Motor neuron (in vitro differentiated cells): ENCODE data around the gene YBEY. TPM values are rescaled to one million over a fixed set of nuclear protein-coding genes. Genes with fewer than 3 reads are reported as not detected.

Experiments
- ATAC-seq, 8 experiments: fragments of 200-7000 bp; cut with Tn5 transposase; replicated peaks in 6 of 8; 2 replicates each; pipeline ENCODE4 v1.8.0; 2021; ENCODE audit warnings: mild to moderate bottlenecking in 8 of 8, moderate library complexity in 8 of 8
- H3K27ac ChIP-seq, 2 donors: fragments of 250-450 bp; sonication (Bioruptor Pico); 2 replicates each; pipeline ENCODE4 v1.9.0; 2021; ENCODE audit warnings: antibody characterized with exemption in 2 of 2, mild to moderate bottlenecking in 2 of 2, moderate library complexity in 1 of 2
- H3K4me1 ChIP-seq, 2 donors: fragments of 250-450 bp; sonication (Bioruptor Pico); replicated peaks in 1 of 2; 2 replicates each; pipeline ENCODE4 v1.6.1; 2021; ENCODE audit warnings: antibody characterized with exemption in 2 of 2, mild to moderate bottlenecking in 2 of 2, moderate library complexity in 1 of 2
- H3K4me3 ChIP-seq, 5 donors: fragments of 250-450 bp; sonication (Bioruptor Pico); 2 replicates each; pipeline ENCODE4 v1.9.0; 2021; ENCODE audit warnings: antibody characterized with exemption in 5 of 5, mild to moderate bottlenecking in 5 of 5, moderate library complexity in 4 of 5
- WGBS, 10 experiments: fragments of 450-650 bp; shearing (Covaris generic); methylation state at CpG; one replicate each; pipeline ENCODE4 v1.0.0; 2022; 5-methylcytosine and 5-hydroxymethylcytosine counted together
- in situ Hi-C, 9 experiments: fragments of 400-800 bp; cut with MboI; loops; one replicate each; pipeline ENCODE4 v1.15.0; 2021; ENCODE audit warnings: low sequenced_read_pairs in 9 of 9, low pct_unique_long_range_greater_than_20kb in 2 of 9; ENCODE audit not compliant: unreplicated experiment in 9 of 9
- total RNA-seq, 8 experiments: library from RNA; unstranded; fragments of 300-600 nt; gene quantifications; 2 replicates each; pipeline versions ENCODE4 v1.2.3 to v1.2.4, GENCODE V29; 2022

The YBEY gene
- total RNA-seq, 8 experiments from 2014 or later: 19.4 to 43.8 (median 32.7) TPM

DNA sequence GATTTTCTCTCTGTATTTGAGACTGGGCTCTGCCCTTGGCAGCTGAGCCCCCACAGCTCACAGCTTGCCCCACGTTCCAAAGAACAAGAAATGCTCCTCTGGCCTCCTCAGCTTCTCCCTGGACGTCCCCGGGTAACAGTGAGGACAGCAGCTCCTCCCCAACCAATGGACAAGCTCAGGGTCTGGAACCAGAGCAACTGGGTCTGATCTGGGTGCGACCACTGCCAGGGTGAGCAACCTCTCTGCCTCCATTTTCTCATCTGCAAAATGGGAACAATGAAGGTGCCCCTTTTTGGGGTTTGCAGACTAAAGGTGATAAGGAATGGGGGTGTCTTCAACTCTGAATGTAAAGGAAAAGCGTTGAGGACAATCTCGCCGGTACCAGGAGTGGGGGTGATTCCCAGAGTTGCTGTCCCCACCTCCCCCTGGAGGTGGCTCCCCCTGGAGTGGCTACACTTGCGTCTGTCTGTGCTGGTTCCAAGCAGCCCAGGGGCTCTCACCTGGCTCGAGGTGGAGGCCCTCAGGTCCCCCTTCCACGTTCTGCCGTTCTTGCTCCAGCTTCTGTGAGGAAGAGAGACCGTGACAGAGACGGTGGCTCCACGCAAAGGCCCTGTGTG lies 30.7 kb downstream of the YBEY start:
- Histone ChIP-seq H3K27ac (no peak overlapping the region), H3K4me3 (no peak overlapping the region), H3K4me1 (peaks cover 0 to 8% of the 10 kb centered on the region in 2 donors)
- 67 to 100% (median 96%) methylated on average over 1 to 7 of the region's 14 CpGs; no CpG with 5 or more reads in 4 of the 10 experiments for WGBS, 10 experiments
- no peak for ATAC-seq
- in situ Hi-C loops: no loop called here

DNA sequence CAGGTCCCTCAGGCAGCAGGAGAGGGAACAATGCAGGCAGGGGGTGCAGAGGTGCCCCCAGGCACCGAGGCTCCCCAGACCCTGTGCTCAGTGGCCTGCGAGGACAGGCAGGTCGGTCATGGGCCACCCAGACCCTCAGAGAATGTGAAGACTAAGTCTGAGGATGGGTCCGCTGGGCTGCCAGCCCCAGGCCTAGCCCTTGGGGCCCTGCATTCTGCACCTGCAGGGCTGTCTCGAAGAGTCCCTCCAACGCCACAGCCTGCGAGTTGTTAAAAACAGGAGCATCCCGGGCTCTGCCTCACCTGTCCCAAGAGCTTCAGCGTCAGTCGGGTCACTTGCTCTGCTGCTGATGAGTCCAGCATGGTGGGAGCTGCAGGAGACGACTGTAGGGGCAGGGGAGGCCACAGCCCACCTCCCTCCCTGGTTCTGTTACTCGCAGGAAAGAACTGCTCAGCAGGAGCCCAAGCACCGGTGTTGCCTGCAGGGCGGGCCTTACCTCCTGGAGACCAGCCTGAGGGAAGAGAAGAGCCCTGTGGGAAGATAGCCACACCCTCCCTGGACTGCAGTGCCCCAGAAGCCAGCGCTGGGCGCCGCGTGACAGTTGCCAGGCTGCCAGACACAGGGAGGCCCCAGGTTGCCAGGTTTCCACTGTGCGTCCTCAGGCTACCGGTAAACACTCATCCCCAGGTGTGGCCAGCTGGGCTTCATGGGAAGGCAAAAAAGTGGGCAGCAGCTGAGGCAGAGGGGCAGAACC lies 31.7 kb downstream of the YBEY start:
- no peak overlapping the region for H3K4me3 ChIP-seq
- in situ Hi-C loops: no loop called here
- WGBS, 10 experiments: 67 to 72% methylated on average over 5 of the region's 20 CpGs; no CpG with 5 or more reads in 8 of the 10 experiments
- H3K4me1 ChIP-seq: peaks cover 8 to 13% of the 10 kb centered on the region in 2 donors
- no peak overlapping the region for H3K27ac ChIP-seq
- ATAC-seq: peak in 3 of 8 experiments; percentile 25 to 91 (median 37)

DNA sequence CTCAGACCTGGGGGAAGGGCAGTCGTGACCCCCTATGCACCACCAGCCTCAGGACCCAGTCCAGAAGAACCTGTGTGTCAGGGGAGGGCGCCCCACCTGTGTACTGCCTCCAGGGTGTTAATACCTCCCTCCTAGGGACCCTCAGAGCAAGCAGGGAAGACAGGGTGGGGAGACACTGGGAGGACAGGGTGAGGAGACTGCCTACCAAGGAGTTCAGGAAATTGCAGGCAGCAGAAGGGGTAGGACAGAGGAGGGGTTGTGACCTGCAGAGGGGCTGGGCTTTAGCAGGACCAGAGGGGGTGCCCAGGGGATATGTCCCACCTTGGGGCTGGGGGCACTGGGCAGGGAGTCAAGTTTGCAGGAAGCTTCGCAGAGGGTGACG lies 32.3 kb downstream of the YBEY start:
- Histone ChIP-seq H3K27ac (no peak overlapping the region), H3K4me3 (no peak overlapping the region), H3K4me1 (peaks cover 8 to 13% of the 10 kb centered on the region in 2 donors)
- 80% methylated on average over 1 of the region's 4 CpGs; no CpG with 5 or more reads in 9 of the 10 experiments for WGBS, 10 experiments
- in situ Hi-C loops: no loop called here
- no peak for ATAC-seq

DNA sequence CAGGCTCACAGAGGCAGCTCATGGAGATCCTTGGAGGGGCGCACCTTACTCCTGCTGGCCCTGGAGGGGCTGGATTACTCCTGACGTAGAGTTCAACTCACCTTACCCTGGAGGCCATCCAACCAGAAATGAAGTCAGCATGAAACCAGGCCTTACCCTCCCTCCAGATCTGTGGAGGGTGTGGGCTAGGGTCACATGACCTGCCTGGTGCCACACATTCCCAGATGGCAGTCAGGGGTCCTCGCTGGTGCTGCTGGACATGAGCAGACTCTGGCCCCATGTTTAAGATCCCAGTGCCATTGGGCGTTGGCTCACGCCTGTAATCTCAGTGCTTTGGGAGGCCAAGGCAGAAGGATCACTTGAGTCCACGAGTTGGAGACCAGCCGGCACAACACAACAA lies 33.0 kb downstream of the YBEY start:
- in situ Hi-C loops: no loop called here
- peaks cover 8 to 13% of the 10 kb centered on the region in 2 donors for H3K4me1 ChIP-seq
- 80 to 100% (median 96%) methylated on average over 1 to 4 of the region's 7 CpGs; no CpG with 5 or more reads in 5 of the 10 experiments for WGBS, 10 experiments
- no peak for ATAC-seq
- no peak overlapping the region for H3K4me3 ChIP-seq
- H3K27ac ChIP-seq: no peak overlapping the region

DNA sequence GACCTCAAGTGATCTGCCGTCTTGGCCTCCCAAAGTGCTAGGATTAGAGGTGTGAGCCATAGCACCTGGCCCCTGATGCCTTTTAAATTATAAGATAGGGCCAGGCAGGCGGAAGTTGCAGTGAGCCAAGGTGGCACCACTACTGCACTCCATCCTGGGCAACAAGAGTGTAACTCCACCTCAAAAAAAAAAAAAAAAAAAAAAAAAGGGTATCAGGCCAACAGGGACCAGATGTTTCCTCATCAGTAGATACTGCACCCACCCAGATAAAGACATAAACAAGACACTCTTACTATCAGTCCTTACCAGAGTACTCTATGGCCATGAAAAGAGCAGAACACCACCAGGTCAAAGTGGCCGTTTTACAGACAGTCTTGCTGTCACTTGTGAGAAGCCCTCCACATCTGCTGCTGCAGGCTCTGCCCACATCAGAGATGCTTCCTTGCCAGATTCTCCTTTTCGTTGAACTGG lies 34.2 kb downstream of the YBEY start:
- no peak for ATAC-seq

DNA sequence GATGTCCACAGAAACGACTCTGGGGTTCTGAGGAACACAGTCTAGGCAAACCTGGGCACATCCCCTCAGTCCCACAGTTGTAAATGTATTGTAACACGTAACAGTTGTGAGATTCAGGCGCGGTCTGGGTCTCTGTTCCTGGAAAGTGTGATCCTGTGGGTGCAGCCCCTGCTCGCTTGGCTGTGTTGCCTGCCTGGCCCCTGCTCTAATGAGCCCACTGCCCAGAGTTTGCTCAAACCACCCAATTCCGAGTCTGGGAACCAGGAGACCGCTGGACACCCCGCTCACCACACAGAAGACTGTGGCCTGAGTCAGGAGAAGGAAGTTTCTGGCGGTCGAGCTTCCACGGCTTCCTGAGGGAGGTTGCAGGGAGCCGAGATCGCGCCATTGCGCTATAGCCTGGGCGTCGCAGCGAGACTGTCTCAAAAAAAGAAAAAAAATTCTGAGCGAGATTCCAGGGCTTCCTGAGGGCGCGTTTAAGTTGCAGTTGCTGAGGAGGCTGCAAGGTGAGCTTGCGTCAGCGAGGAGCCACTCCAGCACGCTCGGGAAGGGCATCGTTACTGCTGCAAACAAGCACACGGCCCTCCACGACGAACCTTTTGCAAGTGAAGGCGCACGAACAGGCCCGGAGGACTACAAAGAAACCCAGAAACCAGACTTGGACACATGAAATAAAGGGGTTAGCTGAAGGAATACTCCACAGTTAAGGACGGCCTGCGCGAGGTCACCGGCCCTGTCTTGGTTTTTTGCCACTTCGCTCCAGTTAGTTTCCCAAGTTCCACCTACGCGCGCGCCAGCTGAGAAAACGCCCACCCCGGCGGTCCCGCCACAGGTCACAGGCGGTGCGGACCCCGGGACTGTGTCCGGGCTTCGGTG lies 36.4 kb downstream of the YBEY start:
- H3K4me3 ChIP-seq: peak overlapping the region; percentile 90 to 96 (median 93)
- peaks cover 14 to 16% of the 10 kb centered on the region in 2 donors for H3K4me1 ChIP-seq
- peak overlapping the region in 1 of 2 donors; percentile 67 for H3K27ac ChIP-seq
- WGBS, 10 experiments: 0 to 40% (median 2%) methylated on average over 1 to 26 of the region's 50 CpGs; no CpG with 5 or more reads in 1 of the 10 experiments
- ATAC-seq: no peak
- in situ Hi-C loops: no loop called here

More for the DNA sequence above, 34.2 kb downstream of the YBEY start:
- Histone ChIP-seq H3K4me1 (peaks cover 8 to 13% of the 10 kb centered on the region in 2 donors), H3K4me3 (no peak overlapping the region), H3K27ac (no peak overlapping the region)
- WGBS, 10 experiments: 33 to 90% (median 83%) methylated on average over 1 to 4 of the region's 4 CpGs; no CpG with 5 or more reads in 3 of the 10 experiments
- in situ Hi-C loops: no loop called here

DNA sequence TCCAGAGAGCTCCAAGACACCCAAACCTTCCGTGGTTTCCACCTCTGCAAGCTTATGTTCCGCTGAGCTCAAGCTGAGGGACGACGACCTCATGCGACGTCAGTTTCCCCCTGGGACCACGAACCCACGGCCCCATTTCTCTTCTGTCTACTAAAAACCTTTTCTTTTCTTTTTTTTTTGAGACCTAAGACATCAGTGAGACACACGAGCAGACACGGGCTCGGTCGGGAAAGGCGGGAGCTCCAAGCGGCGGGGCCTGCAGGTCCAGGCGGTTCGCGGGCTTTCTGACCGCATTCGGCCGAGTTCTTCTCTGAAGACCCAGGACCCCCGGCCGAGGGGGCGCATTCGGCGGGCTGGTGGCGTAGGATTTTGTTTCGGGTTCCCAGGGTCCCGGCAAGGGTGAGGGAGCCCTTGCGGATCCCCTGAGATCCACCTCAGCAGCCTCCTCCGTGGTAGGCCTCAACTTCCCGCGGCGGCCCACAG lies 37.1 kb downstream of the YBEY start:
- peak in 1 of 8 experiments; percentile 1 for ATAC-seq
- Histone ChIP-seq H3K4me1 (peaks cover 14 to 16% of the 10 kb centered on the region in 2 donors), H3K4me3 (peak overlapping the region; percentile 90 to 96 (median 93)), H3K27ac (peak overlapping the region in 1 of 2 donors; percentile 67)
- in situ Hi-C loops: no loop called here
- 0 to 19% (median 0%) methylated on average over 1 to 13 of the region's 34 CpGs; no CpG with 5 or more reads in 1 of the 10 experiments for WGBS, 10 experiments

DNA sequence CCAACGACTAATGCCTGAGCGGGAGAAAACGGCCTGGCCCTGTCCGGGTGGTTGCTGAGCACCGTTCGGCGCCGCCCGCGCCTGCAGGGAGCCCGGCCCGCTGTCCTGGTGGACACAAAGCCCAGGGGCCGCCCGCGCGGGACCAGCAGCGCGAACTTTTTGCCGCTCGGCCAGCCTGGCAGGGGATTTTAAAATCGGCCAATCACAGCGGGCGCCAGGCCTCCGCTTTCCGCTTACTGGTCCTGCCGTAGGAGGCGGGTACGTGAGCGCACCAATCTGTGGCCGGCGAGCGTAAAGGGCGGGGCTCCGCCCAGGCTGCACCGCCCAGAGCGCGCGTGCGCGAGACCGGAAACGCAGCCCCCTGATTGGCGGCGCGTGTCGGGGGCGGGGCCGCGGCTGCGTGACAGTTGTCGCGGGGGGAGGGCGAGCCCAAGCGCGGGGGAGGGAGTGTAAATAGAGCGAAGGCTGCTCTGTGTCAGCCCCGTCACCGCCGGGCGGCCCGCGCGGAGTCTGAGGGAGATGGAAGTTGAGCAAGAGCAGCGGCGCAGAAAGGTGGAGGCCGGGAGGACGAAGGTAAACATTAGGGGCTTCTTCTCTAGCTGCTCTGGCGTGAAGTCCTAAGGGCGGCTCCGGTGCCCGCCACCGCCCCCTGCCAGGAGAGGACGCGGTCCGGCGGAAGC lies 37.7 kb downstream of the YBEY start, which contains the start of the genes C21orf58 and PCNT:
Gene C21orf58 (minus strand): TSS at position 161 of the 680 bp plus-strand sequence. CDS start 1,132 bp downstream, outside the sequence.
Gene PCNT (plus strand): TSS at position 447 of the 680 bp plus-strand sequence. CDS start 73 bp downstream, at position 520.
- ATAC-seq: peak; percentile 73 to 85 (median 82)
- in situ Hi-C loops: no loop called here
- Histone ChIP-seq H3K4me3 (peak within 1 kb of the TSS; percentile 90 to 96 (median 93)), H3K4me1 (peaks cover 14 to 16% of the 10 kb centered on the region in 2 donors), H3K27ac (peak within 1 kb of the TSS; percentile 91 to 95)
- WGBS, 10 experiments: 0 to 3% (median 0%) methylated on average over 1 to 10 of the region's 76 CpGs; no CpG with 5 or more reads in 6 of the 10 experiments

DNA sequence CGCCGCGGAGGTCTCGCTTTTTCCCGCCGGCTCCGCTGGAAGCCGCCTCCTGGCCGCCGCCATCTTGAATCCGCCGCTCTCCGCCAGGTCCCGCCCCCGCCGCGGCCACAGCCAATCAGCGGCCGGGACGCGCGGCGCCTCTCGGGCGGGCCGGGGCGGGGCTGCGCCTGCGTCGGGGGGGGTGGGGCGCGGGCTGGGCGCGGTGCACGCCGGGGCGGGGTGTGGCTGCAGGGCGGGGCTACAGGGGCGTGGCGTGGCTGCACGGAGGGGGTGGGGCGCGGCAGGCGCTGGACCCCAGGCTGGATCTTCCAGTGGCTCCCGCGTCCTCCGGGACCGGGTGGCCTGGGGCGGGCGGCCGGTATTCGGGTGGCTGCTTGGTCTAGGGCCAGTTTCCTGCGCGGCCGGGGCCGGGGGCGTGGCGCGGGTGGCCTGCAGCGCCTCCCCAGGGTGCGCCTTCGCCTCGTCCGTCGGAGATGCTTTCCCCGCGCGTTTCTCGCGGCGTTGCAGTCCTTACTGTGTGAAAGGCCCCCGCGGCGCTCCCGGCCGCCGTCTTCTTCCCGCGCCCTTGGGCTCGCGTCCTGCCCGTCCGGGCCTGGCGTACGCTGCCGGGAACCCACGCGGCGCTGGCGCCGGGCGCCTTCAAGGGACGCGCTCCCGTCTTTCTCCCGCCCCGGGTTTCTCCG lies 38.4 kb downstream of the YBEY start:
- WGBS, 10 experiments: 0 to 2% (median 1%) methylated on average over 1 to 20 of the region's 98 CpGs; no CpG with 5 or more reads in 6 of the 10 experiments
- H3K4me1 ChIP-seq: peaks cover 14 to 16% of the 10 kb centered on the region in 2 donors
- peak; percentile 66 to 79 (median 74) for ATAC-seq
- H3K4me3 ChIP-seq: peak overlapping the region; percentile 90 to 96 (median 93)
- in situ Hi-C loops: no loop called here
- H3K27ac ChIP-seq: peak overlapping the region; percentile 91 to 95

DNA sequence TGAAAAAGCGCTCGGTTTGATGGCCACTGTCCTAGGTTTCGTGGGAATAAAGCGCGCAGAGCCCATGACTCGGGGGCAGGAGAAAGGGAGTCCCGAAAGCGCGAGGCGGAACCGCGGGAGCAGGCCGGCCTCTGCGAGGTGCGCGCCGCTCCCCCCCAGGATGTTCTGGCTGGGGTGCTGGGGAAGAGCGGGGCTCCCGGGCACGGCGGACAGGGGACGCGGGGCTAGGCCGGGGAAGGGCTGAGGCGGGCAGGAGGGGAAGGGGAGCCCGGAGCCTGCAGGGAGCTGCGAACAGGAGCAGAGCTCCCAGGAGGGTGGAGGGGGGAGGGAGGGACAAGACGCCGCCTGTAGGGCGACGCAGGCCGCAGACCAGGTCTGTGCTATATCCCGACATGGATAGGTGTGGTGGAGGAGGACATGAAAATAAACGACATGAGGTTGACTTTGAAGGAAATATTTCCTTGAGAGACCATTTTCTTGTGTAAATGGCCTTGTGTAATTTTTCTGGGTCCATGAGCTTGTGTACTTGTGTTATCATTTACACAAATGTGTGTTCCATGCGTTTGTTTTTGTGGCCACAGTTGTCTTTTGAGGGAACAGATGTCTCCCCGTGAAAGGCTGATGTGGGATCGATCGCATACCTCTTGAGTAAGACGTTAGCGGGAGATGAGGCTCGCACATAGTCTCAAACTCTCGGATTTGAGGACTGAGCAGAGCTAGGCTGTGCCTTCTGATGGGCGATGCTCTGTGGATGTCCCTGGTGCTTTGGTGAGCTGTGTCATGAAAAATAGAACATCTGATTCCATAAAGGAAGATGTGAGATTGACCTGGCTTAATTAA lies 39.2 kb downstream of the YBEY start:
- peak; percentile 9 to 34 (median 24) for ATAC-seq
- Histone ChIP-seq H3K27ac (peak overlapping the region; percentile 79 to 80), H3K4me1 (peaks cover 14 to 16% of the 10 kb centered on the region in 2 donors), H3K4me3 (peak overlapping the region; percentile 90 to 96 (median 93))
- 0 to 100% (median 20%) methylated on average over 1 to 11 of the region's 43 CpGs; no CpG with 5 or more reads in 4 of the 10 experiments for WGBS, 10 experiments
- in situ Hi-C loops: no loop called here
